GM21529 (cell line): ENCODE measurements around the gene MCOLN1.

Experiments
- ATAC-seq: cut with Tn5 transposase; IDR thresholded peaks from one replicate; pipeline ENCODE4 v1.9.1; 2021; ENCODE audit not compliant: unreplicated experiment

The MCOLN1 gene

GRCh38 chr19:7502552-7502951 is 19.9 kb upstream of the MCOLN1 start:
- no peak for ATAC-seq

GRCh38 chr19:7504684-7505083 is 17.7 kb upstream of the MCOLN1 start:
- no peak for ATAC-seq

GRCh38 chr19:7505288-7505681 is 17.1 kb upstream of the MCOLN1 start:
- ATAC-seq: no peak

- ATAC-seq: no peak
These were observed 16.6 kb upstream of the MCOLN1 start for GRCh38 chr19:7505682-7506384.

- ATAC-seq: no peak
These were observed 15.8 kb upstream of the MCOLN1 start for GRCh38 chr19:7506385-7507328.

- no peak for ATAC-seq
These were observed 14.5 kb upstream of the MCOLN1 start for GRCh38 chr19:7507884-7508283.

GRCh38 chr19:7509625-7510024 is 12.8 kb upstream of the MCOLN1 start:
- no peak for ATAC-seq

- no peak for ATAC-seq
These were observed 10.0 kb upstream of the MCOLN1 start for GRCh38 chr19:7512400-7512851.

- ATAC-seq: no peak
These were observed 8.4 kb upstream of the MCOLN1 start for GRCh38 chr19:7513809-7514642.

GRCh38 chr19:7515110-7515644 is 7.2 kb upstream of the MCOLN1 start:
- no peak for ATAC-seq

GRCh38 chr19:7515645-7516151 is 6.7 kb upstream of the MCOLN1 start, which contains the start of gene ZNF358:
ZNF358 (plus strand) TSS chr19:7516103; CDS start chr19:7519243, 3,140 bp downstream.
- no peak for ATAC-seq

GRCh38 chr19:7516333-7516732 is 6.1 kb upstream of the MCOLN1 start:
- ATAC-seq: no peak

- no peak for ATAC-seq
These were observed 5.5 kb upstream of the MCOLN1 start for GRCh38 chr19:7516878-7517277.

GRCh38 chr19:7519361-7520130 is 2.9 kb upstream of the MCOLN1 start:
- no peak for ATAC-seq

GRCh38 chr19:7520131-7521051 is 2.0 kb upstream of the MCOLN1 start:
- ATAC-seq: no peak

GRCh38 chr19:7521551-7522071 is 813 bp upstream of the MCOLN1 start:
- no peak for ATAC-seq

- no peak for ATAC-seq
These were observed 671 bp downstream of the MCOLN1 start for GRCh38 chr19:7522923-7523667.

GRCh38 chr19:7524523-7524922 is 2.1 kb downstream of the MCOLN1 start:
- ATAC-seq: no peak
